Right atrium auricular region (tissue), 2 donors: ENCODE measurements around the gene NEK2. TPM values are rescaled to one million over a fixed set of nuclear protein-coding genes. Genes with fewer than 3 reads are reported as not detected.
"Not testable (repeated sequence)": the region's sequence is repeated elsewhere in the genome, so short reads cannot be mapped to it uniquely, and the experiment has no call there.

ENCODE experiments used
- DNase-seq: peaks from one replicate; pipeline ENCODE4 v3.0.0-alpha.2; 2019; ENCODE audit warnings: low spot score
- H3K27ac ChIP-seq, 2 donors: fragments of 200-600 bp; sonication (generic); 1 replicate in 1 of 2; 2 replicates in 1 of 2; pipeline ENCODE4 v1.5.1; 2016 to 2019
- H3K27me3 ChIP-seq, 2 donors: fragments of 200-600 bp; sonication (generic); one replicate each; pipeline versions ENCODE4 v1.5.1 to v1.6.0; 2017 to 2019
- H3K36me3 ChIP-seq: fragments of 200-600 bp; sonication (generic); one replicate; pipeline ENCODE4 v1.5.1; 2016
- H3K4me1 ChIP-seq, 2 donors: fragments of 200-600 bp; sonication (generic); one replicate each; pipeline versions ENCODE4 v1.5.1 to v1.6.0; 2017 to 2019
- H3K4me3 ChIP-seq, 2 donors: fragments of 200-600 bp; sonication (generic); 1 replicate in 1 of 2; 2 replicates in 1 of 2; pipeline ENCODE4 v1.5.1; 2017 to 2019; ENCODE audit warnings: mild to moderate bottlenecking in 1 of 2, moderate library complexity in 1 of 2
- H3K9me3 ChIP-seq, 2 donors: fragments of 200-600 bp; sonication (generic); one replicate each; pipeline ENCODE4 v1.5.1; 2019
- total RNA-seq, 2 donors: library from RNA; depleted of rRNA; stranded (reverse); fragments of >200 nt; gene quantifications; one replicate each; pipeline ENCODE4 v1.1.0, GENCODE V29; 2016
- TF ChIP-seq, protein P1 (sequence below), 2 donors: fragments of 200-600 bp; sonication (generic); IDR thresholded peaks; one replicate each; pipeline ENCODE4 v1.5.1; 2019; ENCODE audit warnings: antibody characterized with exemption in 2 of 2

The NEK2 gene
- total RNA-seq, 2 donors from 2014 or later: 2.2 TPM; not detected in 1

DNA sequence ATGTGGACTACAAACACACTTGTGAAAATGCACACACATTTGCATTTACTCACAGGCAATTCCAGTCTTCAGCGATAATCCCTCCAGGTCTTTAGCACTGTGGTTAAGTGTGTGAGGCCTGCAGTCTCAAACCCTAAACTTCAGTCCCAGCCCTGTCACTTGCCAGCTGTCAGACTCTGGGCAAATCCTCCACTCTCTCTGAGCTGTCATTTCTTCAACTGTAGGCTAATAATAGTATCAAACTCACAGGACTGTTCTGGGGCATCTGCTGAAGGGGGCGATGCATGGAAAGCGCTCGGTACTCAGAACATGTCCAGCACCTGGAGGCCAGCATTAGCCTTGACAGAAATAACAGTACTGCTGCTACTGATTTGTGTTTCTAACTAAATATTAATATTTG lies 48.2 kb downstream of the NEK2 start:
- no peaks in the 10 kb centered on the region for H3K36me3 ChIP-seq
- H3K27ac ChIP-seq: no peak overlapping the region
- no peak overlapping the region for H3K4me3 ChIP-seq
- H3K9me3 ChIP-seq: no peaks in the 10 kb centered on the region
- H3K4me1 ChIP-seq: peaks cover 0 to 24% of the 10 kb centered on the region in 2 donors
- H3K27me3 ChIP-seq: no peaks in the 10 kb centered on the region
- no peak for DNase-seq
- TF ChIP-seq, protein P1, sequence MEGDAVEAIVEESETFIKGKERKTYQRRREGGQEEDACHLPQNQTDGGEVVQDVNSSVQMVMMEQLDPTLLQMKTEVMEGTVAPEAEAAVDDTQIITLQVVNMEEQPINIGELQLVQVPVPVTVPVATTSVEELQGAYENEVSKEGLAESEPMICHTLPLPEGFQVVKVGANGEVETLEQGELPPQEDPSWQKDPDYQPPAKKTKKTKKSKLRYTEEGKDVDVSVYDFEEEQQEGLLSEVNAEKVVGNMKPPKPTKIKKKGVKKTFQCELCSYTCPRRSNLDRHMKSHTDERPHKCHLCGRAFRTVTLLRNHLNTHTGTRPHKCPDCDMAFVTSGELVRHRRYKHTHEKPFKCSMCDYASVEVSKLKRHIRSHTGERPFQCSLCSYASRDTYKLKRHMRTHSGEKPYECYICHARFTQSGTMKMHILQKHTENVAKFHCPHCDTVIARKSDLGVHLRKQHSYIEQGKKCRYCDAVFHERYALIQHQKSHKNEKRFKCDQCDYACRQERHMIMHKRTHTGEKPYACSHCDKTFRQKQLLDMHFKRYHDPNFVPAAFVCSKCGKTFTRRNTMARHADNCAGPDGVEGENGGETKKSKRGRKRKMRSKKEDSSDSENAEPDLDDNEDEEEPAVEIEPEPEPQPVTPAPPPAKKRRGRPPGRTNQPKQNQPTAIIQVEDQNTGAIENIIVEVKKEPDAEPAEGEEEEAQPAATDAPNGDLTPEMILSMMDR (IDR thresholded peaks at IDR 0.05): no peak

DNA sequence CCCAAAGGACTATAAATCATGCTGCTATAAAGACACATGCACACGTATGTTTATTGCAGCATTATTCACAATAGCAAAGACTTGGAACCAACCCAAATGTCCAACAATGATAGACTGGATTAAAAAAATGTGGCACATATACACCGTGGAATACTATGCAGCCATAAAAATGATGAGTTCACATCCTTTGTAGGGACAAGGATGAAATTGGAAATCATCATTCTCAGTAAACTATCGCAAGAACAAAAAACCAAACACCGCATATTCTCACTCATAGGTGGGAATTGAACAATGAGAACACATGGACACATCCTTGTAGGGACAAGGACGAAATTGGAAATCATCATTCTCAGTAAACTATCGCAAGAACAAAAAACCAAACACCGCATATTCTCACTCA lies 49.6 kb downstream of the NEK2 start:
- H3K4me1 ChIP-seq: peaks cover 0 to 16% of the 10 kb centered on the region in 2 donors
- H3K27ac ChIP-seq, H3K4me3 ChIP-seq, H3K36me3 ChIP-seq, H3K9me3 ChIP-seq, H3K27me3 ChIP-seq, DNase-seq: not testable (repeated sequence)

- TF ChIP-seq, protein P1 (IDR thresholded peaks at IDR 0.05): peak in 1 of 2 donors; percentile 54
These were observed 50.4 kb downstream of the NEK2 start for GRCh38 chr1:211625040-211625439.

GRCh38 chr1:211623515-211623914 lies 51.9 kb downstream of the NEK2 start:
- Histone ChIP-seq H3K27ac (no peak overlapping the region), H3K36me3 (no peaks in the 10 kb centered on the region), H3K9me3 (no peaks in the 10 kb centered on the region), H3K4me3 (no peak overlapping the region), H3K4me1 (peaks cover 0 to 5% of the 10 kb centered on the region in 2 donors), H3K27me3 (no peaks in the 10 kb centered on the region)
- DNase-seq: no peak
- TF ChIP-seq, protein P1 (IDR thresholded peaks at IDR 0.05): no peak

More at GRCh38 chr1:211625040-211625439, 50.4 kb downstream of the NEK2 start:
- H3K36me3 ChIP-seq: no peaks in the 10 kb centered on the region
- DNase-seq: no peak
- H3K4me1 ChIP-seq: peaks cover 0 to 8% of the 10 kb centered on the region in 2 donors
- H3K27ac ChIP-seq: no peak overlapping the region
- no peaks in the 10 kb centered on the region for H3K27me3 ChIP-seq
- H3K9me3 ChIP-seq: no peaks in the 10 kb centered on the region
- no peak overlapping the region for H3K4me3 ChIP-seq

DNA sequence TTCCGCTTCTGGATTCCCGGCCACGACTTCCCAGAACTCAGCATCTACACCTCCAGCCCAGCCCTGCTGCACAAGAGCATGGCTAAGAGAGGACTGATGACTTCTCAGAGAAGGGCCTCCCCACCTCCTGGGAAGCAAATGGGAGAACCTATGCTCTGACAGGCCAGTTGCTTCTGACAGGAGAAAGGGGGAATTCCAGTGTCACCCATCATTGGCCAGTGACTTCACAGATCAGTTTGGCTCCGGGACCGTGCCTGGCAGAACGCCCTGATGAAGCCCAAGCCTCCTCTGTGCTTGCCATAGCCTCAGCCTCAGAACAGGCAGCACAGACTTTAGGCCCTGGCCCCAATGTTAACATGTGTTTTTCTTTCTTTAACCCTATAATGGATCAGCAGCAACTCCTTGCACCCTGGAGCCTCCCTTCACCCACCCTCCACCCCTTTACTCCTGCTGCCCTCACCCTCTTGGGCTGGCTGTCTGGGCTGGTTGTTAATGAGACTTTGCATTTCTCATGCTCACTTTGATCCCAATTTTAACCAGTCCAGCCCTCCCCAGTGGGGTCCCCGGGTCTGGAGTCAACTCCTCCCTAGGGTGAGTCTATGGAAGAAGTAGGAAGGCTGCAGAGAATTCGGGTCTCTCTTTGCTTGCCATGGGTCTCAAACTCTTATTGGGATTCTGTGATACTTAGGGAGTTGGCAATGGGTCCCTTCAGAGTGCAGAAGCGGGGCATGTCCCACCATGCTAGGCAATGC lies 53.8 kb downstream of the NEK2 start:
- DNase-seq: no peak
- no peaks in the 10 kb centered on the region for H3K27me3 ChIP-seq
- H3K36me3 ChIP-seq: no peaks in the 10 kb centered on the region
- H3K4me3 ChIP-seq: no peak overlapping the region
- H3K9me3 ChIP-seq: no peaks in the 10 kb centered on the region
- peaks cover 0 to 8% of the 10 kb centered on the region in 2 donors for H3K4me1 ChIP-seq
- no peak overlapping the region for H3K27ac ChIP-seq
- TF ChIP-seq, protein P1 (IDR thresholded peaks at IDR 0.05): no peak

- H3K27me3 ChIP-seq: no peaks in the 10 kb centered on the region
- no peak for DNase-seq
- no peak overlapping the region for H3K27ac ChIP-seq
- no peaks in the 10 kb centered on the region for H3K36me3 ChIP-seq
- H3K4me3 ChIP-seq: no peak overlapping the region
- TF ChIP-seq, protein P1 (IDR thresholded peaks at IDR 0.05): no peak
- H3K4me1 ChIP-seq: peaks cover 0 to 15% of the 10 kb centered on the region in 2 donors
- H3K9me3 ChIP-seq: no peaks in the 10 kb centered on the region
These were observed 55.3 kb downstream of the NEK2 start for GRCh38 chr1:211620097-211620496.
